Measurements from ENCODE around the gene ABLIM2. TPM values are rescaled to one million over a fixed set of nuclear protein-coding genes. Genes with fewer than 3 reads are reported as not detected.

Gene ABLIM2
- total RNA-seq, 2 donors from 2014 or later: 0.24 to 0.25 TPM

GRCh38 chr4:8072235-8072968, 86.2 kb downstream of the ABLIM2 start:
- Mint-ChIP-seq H3K9me3 (no peaks in the 10 kb centered on the region), H3K4me1 (ENCODE audit: low read depth in 2 of 2) (no peaks in the 10 kb centered on the region), H3K27me3 (peaks cover 6 to 8% of the 10 kb centered on the region in 2 donors), H3K27ac (no peak overlapping the region), H3K4me3 (no peak overlapping the region), H3K36me3 (no peaks in the 10 kb centered on the region)
- DNase-seq (ENCODE audit: low spot score) (peak; percentile 45), ATAC-seq (no peak)

DNA sequence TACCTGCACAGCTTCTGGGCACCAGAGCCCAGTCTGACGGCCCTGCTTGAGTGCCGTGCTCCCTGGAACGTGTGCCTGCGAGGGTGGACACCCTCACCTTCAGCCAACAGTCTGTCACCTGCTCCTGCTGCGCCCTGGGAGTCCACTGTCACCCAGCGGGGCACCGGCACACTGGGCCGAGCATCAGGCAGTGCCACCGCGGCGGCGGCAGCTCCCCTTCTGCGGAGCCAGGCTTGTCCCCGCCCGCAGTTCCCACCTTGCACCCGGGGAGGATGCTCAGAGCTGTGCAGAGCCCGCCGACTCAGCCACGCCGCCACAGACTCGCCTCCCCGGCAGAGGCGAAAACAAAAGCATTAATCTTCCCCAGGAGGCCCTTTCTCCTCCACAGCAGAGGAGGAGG, 86.8 kb downstream of the ABLIM2 start:
- no peaks in the 10 kb centered on the region for H3K9me3 Mint-ChIP-seq
- H3K4me1 Mint-ChIP-seq (ENCODE audit: low read depth in 2 of 2): no peaks in the 10 kb centered on the region
- no peak overlapping the region for H3K27ac Mint-ChIP-seq
- H3K27me3 Mint-ChIP-seq: peaks cover 6 to 8% of the 10 kb centered on the region in 2 donors
- ATAC-seq (no peak), DNase-seq (ENCODE audit: low spot score) (peak; percentile 57)
- H3K4me3 Mint-ChIP-seq: no peak overlapping the region
- H3K36me3 Mint-ChIP-seq: no peaks in the 10 kb centered on the region

DNA sequence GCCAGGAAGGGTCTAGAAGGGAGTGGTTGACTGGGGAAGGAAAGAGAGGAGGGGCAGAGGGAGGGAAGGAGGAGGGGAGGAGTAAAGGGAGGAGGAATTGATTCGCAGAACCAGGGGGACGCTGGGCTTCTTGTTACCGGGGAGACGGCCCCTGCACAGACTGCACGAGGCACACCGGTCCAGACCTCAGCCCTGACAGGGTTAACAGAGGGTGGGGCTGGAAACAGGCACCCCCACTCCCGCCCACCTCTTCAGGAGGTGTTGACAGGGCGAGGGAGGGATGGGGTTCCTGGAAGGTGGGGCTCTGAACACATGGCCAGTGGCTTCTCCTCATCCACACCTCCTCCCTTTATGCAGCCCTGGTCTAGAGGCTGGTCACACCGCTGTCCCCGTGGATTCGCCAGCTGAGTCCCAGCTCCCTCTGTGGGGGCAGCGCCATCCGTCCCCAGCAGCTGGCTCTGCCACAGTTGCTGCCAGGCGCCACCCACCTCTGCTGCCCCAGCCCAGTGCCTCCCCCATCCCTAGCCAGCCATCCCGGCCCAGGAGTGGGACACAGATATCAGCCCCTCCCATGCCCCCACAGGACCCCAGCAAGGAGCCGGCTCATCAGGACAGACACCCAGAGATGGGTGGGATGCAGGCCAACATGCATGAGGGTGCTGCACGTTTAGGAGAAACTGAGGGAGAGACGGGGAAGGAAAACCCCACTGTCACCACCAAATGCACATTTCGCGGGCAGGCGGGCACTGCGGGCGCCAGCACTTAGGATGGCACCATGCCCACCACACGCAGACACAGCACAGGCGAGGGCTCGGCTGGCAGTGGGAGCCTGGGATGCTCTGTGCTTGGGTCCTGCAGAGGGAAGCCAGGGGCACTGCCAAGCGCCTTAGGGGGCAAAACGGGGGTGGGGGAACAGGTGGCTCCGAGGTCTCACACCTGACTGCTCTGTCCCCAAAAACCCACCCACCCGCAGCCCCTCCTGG, 87.6 kb downstream of the ABLIM2 start:
- Mint-ChIP-seq H3K36me3 (no peaks in the 10 kb centered on the region), H3K27me3 (peaks cover 6 to 8% of the 10 kb centered on the region in 2 donors), H3K4me3 (no peak overlapping the region), H3K27ac (no peak overlapping the region), H3K9me3 (no peaks in the 10 kb centered on the region), H3K4me1 (ENCODE audit: low read depth in 2 of 2) (no peaks in the 10 kb centered on the region)
- ATAC-seq: no peak
- no peak for DNase-seq (ENCODE audit: low spot score)

DNA sequence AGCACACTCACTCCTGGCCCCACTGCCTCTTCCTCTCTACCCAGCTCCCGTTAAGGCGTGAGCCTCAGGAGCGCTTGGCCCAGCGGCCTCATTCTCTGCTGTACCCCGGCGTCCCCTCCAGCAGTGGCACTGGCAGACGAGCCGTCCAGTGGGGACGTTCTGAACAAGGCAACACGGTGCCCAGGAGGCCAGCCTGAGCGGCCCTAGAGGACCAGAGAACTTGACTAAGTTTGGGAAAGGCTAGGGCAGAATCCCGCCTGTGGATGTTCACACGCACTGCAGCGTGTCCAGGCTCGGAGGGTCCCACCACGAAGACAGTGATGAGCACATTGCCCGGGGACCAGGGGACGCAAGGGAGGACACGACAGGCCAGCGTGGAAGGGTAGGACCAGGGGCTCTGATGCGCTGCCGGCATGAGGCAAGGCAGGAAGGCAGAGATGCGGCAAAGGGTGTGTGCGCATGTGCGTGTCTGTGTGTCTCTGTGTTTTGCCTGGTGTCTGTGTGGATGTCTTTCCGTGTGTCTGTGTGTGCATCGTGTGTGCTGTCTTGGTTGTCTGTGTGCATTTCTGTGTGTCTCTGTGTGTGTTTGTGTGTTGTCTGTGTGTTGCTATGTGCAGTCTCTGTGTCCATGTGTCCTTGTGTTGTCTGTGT, 89.4 kb downstream of the ABLIM2 start:
- Mint-ChIP-seq H3K9me3 (no peaks in the 10 kb centered on the region), H3K4me1 (ENCODE audit: low read depth in 2 of 2) (no peaks in the 10 kb centered on the region), H3K36me3 (peaks cover under 1% of the 10 kb centered on the region), H3K27me3 (peaks cover 6 to 7% of the 10 kb centered on the region in 2 donors), H3K4me3 (no peak overlapping the region), H3K27ac (no peak overlapping the region)
- peak in 1 of 2 donors; percentile 17 for ATAC-seq
- DNase-seq (ENCODE audit: low spot score): peak; percentile 44

DNA sequence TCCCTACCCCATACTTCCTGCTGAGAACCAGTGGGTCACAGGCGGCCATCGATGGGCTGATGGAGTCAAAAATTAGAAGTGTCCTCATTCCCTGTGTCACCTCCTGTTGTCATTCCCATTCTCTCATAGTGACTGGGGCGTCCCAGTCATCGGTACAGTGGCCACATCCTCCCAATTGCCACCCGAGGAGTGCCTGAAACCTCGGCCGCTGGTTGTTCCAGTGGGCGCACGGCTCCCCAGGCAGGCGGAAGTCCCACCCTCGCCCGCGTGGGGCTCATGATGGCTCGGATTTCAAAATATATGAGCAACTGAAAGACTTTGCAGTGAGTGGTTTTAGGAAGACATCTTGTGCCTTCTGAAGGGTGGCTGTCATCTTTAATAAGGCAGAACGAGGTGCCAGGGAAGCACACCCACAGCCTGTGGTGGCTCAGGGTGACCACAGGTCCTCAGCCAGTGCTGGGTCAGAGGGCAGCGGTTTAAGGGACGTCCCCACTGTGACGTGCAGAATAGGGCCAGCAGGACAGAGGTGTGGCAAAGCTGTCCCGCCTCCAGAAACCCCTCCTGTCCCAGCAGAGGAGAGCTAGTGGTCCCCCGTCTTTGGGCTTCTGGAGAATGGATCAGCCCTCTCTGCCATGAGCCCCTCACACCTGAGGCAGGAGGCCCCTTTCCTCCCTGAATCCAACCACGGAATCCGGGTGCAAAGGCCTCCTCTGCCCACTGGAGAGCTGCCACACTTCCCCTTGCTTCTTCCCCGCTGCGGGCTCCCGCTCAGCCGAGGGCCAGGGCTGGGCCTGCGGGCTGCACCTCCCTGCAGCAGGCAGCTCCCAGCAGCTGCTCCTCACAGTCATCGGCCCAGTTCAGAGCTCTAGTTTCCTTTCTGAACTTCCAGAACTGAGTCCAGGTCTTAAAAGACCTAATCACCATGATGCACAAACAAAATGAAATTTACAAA, 90.4 kb downstream of the ABLIM2 start:
- DNase-seq (ENCODE audit: low spot score) (peak; percentile 32), ATAC-seq (no peak)
- Mint-ChIP-seq H3K36me3 (peaks cover 8% of the 10 kb centered on the region), H3K27me3 (peaks cover 6 to 11% of the 10 kb centered on the region in 2 donors), H3K9me3 (peaks cover 4% of the 10 kb centered on the region), H3K4me1 (ENCODE audit: low read depth in 2 of 2) (no peaks in the 10 kb centered on the region), H3K27ac (no peak overlapping the region), H3K4me3 (no peak overlapping the region)

GRCh38 chr4:8067274-8067936, 91.2 kb downstream of the ABLIM2 start:
- peaks cover 8% of the 10 kb centered on the region for H3K36me3 Mint-ChIP-seq
- no peak overlapping the region for H3K27ac Mint-ChIP-seq
- no peaks in the 10 kb centered on the region for H3K4me1 Mint-ChIP-seq (ENCODE audit: low read depth in 2 of 2)
- peaks cover 4% of the 10 kb centered on the region for H3K9me3 Mint-ChIP-seq
- ATAC-seq: no peak
- peaks cover 0 to 7% of the 10 kb centered on the region in 2 donors for H3K27me3 Mint-ChIP-seq
- H3K4me3 Mint-ChIP-seq: no peak overlapping the region
- no peak for DNase-seq (ENCODE audit: low spot score)

DNA sequence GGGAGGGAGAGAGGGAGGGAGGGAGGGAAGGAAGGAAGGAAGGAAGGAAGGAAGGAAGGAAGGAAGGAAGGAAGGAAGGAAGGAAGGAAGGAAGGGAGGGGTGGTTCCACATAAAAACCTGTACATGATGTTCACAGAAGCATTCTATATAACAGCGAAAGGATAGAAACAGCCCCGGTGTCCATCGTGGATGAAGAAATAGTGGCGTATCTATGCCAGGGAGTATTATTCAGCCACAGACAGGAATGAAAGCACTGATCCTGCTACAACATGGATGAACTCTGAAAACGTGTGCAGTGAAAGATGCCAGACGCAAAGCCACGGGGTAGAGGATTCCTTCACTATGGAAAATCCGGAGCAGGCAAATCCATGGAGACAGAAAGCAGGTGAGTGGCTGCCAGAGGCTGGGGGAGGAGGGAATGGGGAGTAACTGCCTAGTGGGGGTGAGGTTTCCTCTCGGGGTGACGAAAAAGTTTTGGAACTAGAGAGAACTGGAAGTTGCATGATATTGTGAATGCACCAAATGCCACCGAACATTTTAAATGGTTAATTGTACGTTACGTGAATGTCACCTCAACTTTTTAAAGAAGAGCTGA, 92.2 kb downstream of the ABLIM2 start:
- Mint-ChIP-seq H3K27ac (no peak overlapping the region), H3K9me3 (peaks cover 4% of the 10 kb centered on the region), H3K27me3 (peaks cover 0 to 7% of the 10 kb centered on the region in 2 donors), H3K4me1 (ENCODE audit: low read depth in 2 of 2) (no peaks in the 10 kb centered on the region), H3K4me3 (no peak overlapping the region), H3K36me3 (peaks cover 8% of the 10 kb centered on the region)
- ATAC-seq (no peak), DNase-seq (ENCODE audit: low spot score) (no peak)

GRCh38 chr4:8063974-8064563, 94.5 kb downstream of the ABLIM2 start:
- DNase-seq (ENCODE audit: low spot score): no peak
- Mint-ChIP-seq H3K9me3 (peaks cover 4% of the 10 kb centered on the region), H3K36me3 (peaks cover 8% of the 10 kb centered on the region), H3K4me1 (ENCODE audit: low read depth in 2 of 2) (no peaks in the 10 kb centered on the region), H3K27me3 (peaks cover 0 to 7% of the 10 kb centered on the region in 2 donors), H3K4me3 (no peak overlapping the region), H3K27ac (no peak overlapping the region)
- no peak for ATAC-seq

DNA sequence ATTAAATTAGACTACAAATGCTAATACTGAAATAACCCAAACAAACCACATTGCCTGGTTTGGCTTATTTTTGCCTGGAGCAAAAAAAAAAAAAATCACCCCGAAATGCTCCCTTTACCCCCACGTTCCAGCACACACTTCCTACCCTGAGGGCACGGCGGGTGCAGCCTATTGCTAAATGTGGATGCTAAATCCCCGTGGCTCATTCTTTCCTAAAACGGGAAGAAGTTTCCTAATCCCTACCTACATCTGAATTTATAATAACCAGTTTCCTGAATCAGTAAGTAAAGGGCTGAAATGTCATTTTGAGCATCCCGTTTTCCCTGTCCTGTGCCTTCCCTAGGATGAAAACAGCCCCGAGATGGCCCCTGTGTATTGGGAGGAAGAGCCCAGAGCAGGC, 97.0 kb downstream of the ABLIM2 start:
- ATAC-seq (no peak), DNase-seq (ENCODE audit: low spot score) (no peak)
- Mint-ChIP-seq H3K4me1 (ENCODE audit: low read depth in 2 of 2) (no peaks in the 10 kb centered on the region), H3K36me3 (peaks cover 8% of the 10 kb centered on the region), H3K4me3 (no peak overlapping the region), H3K27me3 (peaks cover 0 to 7% of the 10 kb centered on the region in 2 donors), H3K27ac (no peak overlapping the region), H3K9me3 (peaks cover 4% of the 10 kb centered on the region)

GRCh38 chr4:8061145-8061544, 97.5 kb downstream of the ABLIM2 start:
- H3K36me3 Mint-ChIP-seq: peaks cover 8% of the 10 kb centered on the region

GRCh38 chr4:8060632-8061031, 98.0 kb downstream of the ABLIM2 start:
- Mint-ChIP-seq H3K4me3 (no peak overlapping the region), H3K36me3 (peaks cover 8% of the 10 kb centered on the region), H3K4me1 (ENCODE audit: low read depth in 2 of 2) (no peaks in the 10 kb centered on the region), H3K9me3 (peaks cover 4% of the 10 kb centered on the region), H3K27ac (no peak overlapping the region), H3K27me3 (peaks cover 0 to 7% of the 10 kb centered on the region in 2 donors)
- peak in 1 of 2 donors; percentile 24 for ATAC-seq
- no peak for DNase-seq (ENCODE audit: low spot score)

More at GRCh38 chr4:8061145-8061544, 97.5 kb downstream of the ABLIM2 start:
- no peak overlapping the region for H3K4me3 Mint-ChIP-seq
- no peaks in the 10 kb centered on the region for H3K4me1 Mint-ChIP-seq (ENCODE audit: low read depth in 2 of 2)
- peaks cover 4% of the 10 kb centered on the region for H3K9me3 Mint-ChIP-seq
- no peak overlapping the region for H3K27ac Mint-ChIP-seq
- ATAC-seq (peak in 1 of 2 donors; percentile 43), DNase-seq (ENCODE audit: low spot score) (no peak)
- H3K27me3 Mint-ChIP-seq: peaks cover 0 to 7% of the 10 kb centered on the region in 2 donors

- H3K27me3 Mint-ChIP-seq: no peaks in the 10 kb centered on the region
- H3K27ac Mint-ChIP-seq: no peak overlapping the region
- H3K36me3 Mint-ChIP-seq: no peaks in the 10 kb centered on the region
- no peak overlapping the region for H3K4me3 Mint-ChIP-seq
- no peak for DNase-seq (ENCODE audit: low spot score)
- no peaks in the 10 kb centered on the region for H3K4me1 Mint-ChIP-seq (ENCODE audit: low read depth in 2 of 2)
- H3K9me3 Mint-ChIP-seq: no peaks in the 10 kb centered on the region
- ATAC-seq: peak in 1 of 2 donors; percentile 26
These were observed 100.6 kb downstream of the ABLIM2 start for GRCh38 chr4:8058031-8058479.
